Measurements from ENCODE around the gene RAD51AP2. TPM values are rescaled to one million over a fixed set of nuclear protein-coding genes. Genes with fewer than 3 reads are reported as not detected.

Gene RAD51AP2
- total RNA-seq (2016; rRNA removed; fragmentation: Illumina TruSeq; extraction: Trizol): 0.07 and 0.11 TPM in 2 replicates
- not detected in 2 replicates for total RNA-seq (2016; cell fraction: cytosol; rRNA removed; fragmentation: Illumina TruSeq; extraction: Trizol; ENCODE audit: low read depth)
- 0.06 and 0.07 TPM in 2 replicates for total RNA-seq (2016; cell fraction: insoluble cytoplasmic fraction; rRNA removed; fragmentation: Illumina TruSeq; extraction: Trizol)
- 0.06 and 0.07 TPM in 2 replicates for total RNA-seq (2016; cell fraction: membrane; rRNA removed; fragmentation: Illumina TruSeq; extraction: Trizol)
- 0.25 and 0.34 TPM in 2 replicates for total RNA-seq (2016; cell fraction: nucleus; rRNA removed; fragmentation: Illumina TruSeq; extraction: Trizol)
- polyA plus RNA-seq (2011; rRNA removed): 0.05 and 0.12 TPM in 2 replicates
- 0.03 TPM in 1 of 2 replicates, not detected in the other for polyA plus RNA-seq (2011; cell fraction: cytosol; rRNA removed)
- polyA plus RNA-seq (2011; cell fraction: nucleus; rRNA removed): 0.23 and 0.24 TPM in 2 replicates
- 0.15 and 0.21 TPM in 2 replicates for polyA plus RNA-seq (2012)
- not detected in 2 replicates for polyA plus RNA-seq (2016; cell fraction: cytosol; fragmentation: Illumina TruSeq; extraction: Trizol; ENCODE audit: low read depth)
- polyA plus RNA-seq (2016; cell fraction: insoluble cytoplasmic fraction; fragmentation: Illumina TruSeq; extraction: Trizol; ENCODE audit: low read depth): 0.12 TPM in 1 of 2 replicates, not detected in the other
- polyA plus RNA-seq (2016; cell fraction: membrane; fragmentation: Illumina TruSeq; extraction: Trizol; ENCODE audit: low read depth): 0.03 TPM in 1 of 2 replicates, not detected in the other
- polyA plus RNA-seq (2016; cell fraction: nucleus; fragmentation: Illumina TruSeq; extraction: Trizol; ENCODE audit: insufficient read depth, low read depth): 0.59 and 0.79 TPM in 2 replicates
- polyA minus RNA-seq (2011; rRNA and poly(A)+ RNA removed; ENCODE audit: low replicate concordance): not detected in 2 replicates
- not detected in 2 replicates for polyA minus RNA-seq (2011; cell fraction: cytosol; rRNA and poly(A)+ RNA removed)
- polyA minus RNA-seq (2011; cell fraction: nucleus; rRNA and poly(A)+ RNA removed): 0.77 and 1.1 TPM in 2 replicates
- Bru-seq, nascent RNA: percentile 23 among the genes with signal in this experiment
- percentile 38 among the genes with signal in this experiment for BruChase-seq, experiment 1, labeled RNA remaining after a 6-hour chase
- BruChase-seq, experiment 2, labeled RNA remaining after a 2-hour chase: percentile 43 among the genes with signal in this experiment
- long read RNA-seq, experiment 1: 0 reads
- long read RNA-seq, experiment 2: 0 reads

- H3K4me2 ChIP-seq (ENCODE audit: low read depth, low read length): peak within 1 kb of the TSS; percentile 98
- 3% methylated on average over 29 of the region's 38 CpGs for WGBS (ENCODE audit: low lambda C conversion rate)
- peaks cover 15% of the 10 kb centered on the region for H3K4me1 ChIP-seq (ENCODE audit: insufficient read depth, low read length)
- H3K36me3 ChIP-seq (replicated peaks in 1 of 2; ENCODE audit: control insufficient read depth in 1 of 2, insufficient read depth in 2 of 2, low read length in 2 of 2): no peaks in the 10 kb centered on the region
- H3K27ac ChIP-seq (ENCODE audit: extremely low read length, insufficient read depth, low read length): no peak within 1 kb of the TSS
- BruUV-seq (replicated peaks): no TSS peak
- POLR2A ChIA-PET: interaction anchor here (1.0 to 1.6 kb wide), 3 partner anchors 19 to 22 kb away, joined by 3 to 7 read pairs (median 3); partner anchors contain the start of gene VSNL1
- H4K20me1 ChIP-seq (ENCODE audit: insufficient read depth, low read length): no peaks in the 10 kb centered on the region
- ATAC-seq (peak; percentile 96), FAIRE-seq (no peak), DNase-seq (ENCODE audit: low spot score) (peak; percentile 60)
- intact Hi-C loops (cut with micrococcal nuclease; ENCODE audit: unreplicated experiment) (loop anchor here (1.0 kb wide), 2 partner anchors 20 to 38 kb away; no protein-coding TSS in a partner anchor), in situ Hi-C loops (cut with HindIII; ENCODE audit: extremely low pct_ligation_motif_present, low pct_unique_long_range_greater_than_20kb) (loop anchor here (5.0 kb wide), 1 partner anchor 36 kb away; no protein-coding TSS in a partner anchor)
- CTCF ChIA-PET (ENCODE audit: low intra/inter-chr PET ratio, low total read pairs): no interaction called here
- H3K27me3 ChIP-seq (ENCODE audit: control insufficient read depth in 1 of 2, insufficient read depth in 2 of 2, low read length in 2 of 2): peaks cover 0 to 14% of the 10 kb centered on the region in 2 experiments; a peak in 1 of 5 replicates
- peak within 1 kb of the TSS; percentile 79 for H2AFZ ChIP-seq (ENCODE audit: low read length)
- no peaks in the 10 kb centered on the region for H3K9me3 ChIP-seq (ENCODE audit: low read length)
- H3K4me3 ChIP-seq (replicated peaks in 1 of 3; ENCODE audit: insufficient read depth in 1 of 3, low read depth in 2 of 3, low read length in 3 of 3): peak within 1 kb of the TSS; percentile 48 to 77 (median 75)
- no peaks in the 10 kb centered on the region for H3K79me2 ChIP-seq (ENCODE audit: insufficient read depth, low read length)
- peak within 1 kb of the TSS; percentile 56 for H3K9ac ChIP-seq (ENCODE audit: insufficient read depth, low read depth, low read length)
- TF ChIP-seq ZBTB20 (CRISPR knock-in tag; IDR thresholded peaks at IDR 0.05; ENCODE audit: borderline replicate concordance, low read depth) (no peak), DMTF1 (CRISPR knock-in tag; IDR thresholded peaks at IDR 0.05) (no peak), JUNB (CRISPR knock-in tag; IDR thresholded peaks at IDR 0.05; ENCODE audit: borderline replicate concordance) (no peak), HOMEZ (CRISPR knock-in tag; IDR thresholded peaks at IDR 0.05; ENCODE audit: low read depth) (0 out of 2 replicates have a peak, but pooled peaks have one; percentile 11), TFDP1 (CRISPR knock-in tag; IDR thresholded peaks at IDR 0.05; ENCODE audit: borderline replicate concordance) (no peak), REL (CRISPR knock-in tag; conservative IDR thresholded peaks at IDR 0.05) (no peak), ZNF589 (CRISPR knock-in tag; conservative IDR thresholded peaks at IDR 0.05) (no peak)
- TF ChIP-seq, protein P1, sequence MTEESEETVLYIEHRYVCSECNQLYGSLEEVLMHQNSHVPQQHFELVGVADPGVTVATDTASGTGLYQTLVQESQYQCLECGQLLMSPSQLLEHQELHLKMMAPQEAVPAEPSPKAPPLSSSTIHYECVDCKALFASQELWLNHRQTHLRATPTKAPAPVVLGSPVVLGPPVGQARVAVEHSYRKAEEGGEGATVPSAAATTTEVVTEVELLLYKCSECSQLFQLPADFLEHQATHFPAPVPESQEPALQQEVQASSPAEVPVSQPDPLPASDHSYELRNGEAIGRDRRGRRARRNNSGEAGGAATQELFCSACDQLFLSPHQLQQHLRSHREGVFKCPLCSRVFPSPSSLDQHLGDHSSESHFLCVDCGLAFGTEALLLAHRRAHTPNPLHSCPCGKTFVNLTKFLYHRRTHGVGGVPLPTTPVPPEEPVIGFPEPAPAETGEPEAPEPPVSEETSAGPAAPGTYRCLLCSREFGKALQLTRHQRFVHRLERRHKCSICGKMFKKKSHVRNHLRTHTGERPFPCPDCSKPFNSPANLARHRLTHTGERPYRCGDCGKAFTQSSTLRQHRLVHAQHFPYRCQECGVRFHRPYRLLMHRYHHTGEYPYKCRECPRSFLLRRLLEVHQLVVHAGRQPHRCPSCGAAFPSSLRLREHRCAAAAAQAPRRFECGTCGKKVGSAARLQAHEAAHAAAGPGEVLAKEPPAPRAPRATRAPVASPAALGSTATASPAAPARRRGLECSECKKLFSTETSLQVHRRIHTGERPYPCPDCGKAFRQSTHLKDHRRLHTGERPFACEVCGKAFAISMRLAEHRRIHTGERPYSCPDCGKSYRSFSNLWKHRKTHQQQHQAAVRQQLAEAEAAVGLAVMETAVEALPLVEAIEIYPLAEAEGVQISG (CRISPR knock-in tag; IDR thresholded peaks at IDR 0.05): no peak
These were observed at the start of gene RAD51AP2 for GRCh38 chr2:17518212-17519154. Gene RAD51AP2 (minus strand): TSS chr2:17518440. CDS start chr2:17518415, 25 bp downstream.

Data from HepG2 (cell line).